HG02852 (cell line): Measurements from ENCODE around the gene DTD1.

Source experiments
- ATAC-seq: cut with Tn5 transposase; IDR thresholded peaks from one replicate; pipeline ENCODE4 v1.9.1; 2021; ENCODE audit warnings: mild to moderate bottlenecking, moderate library complexity; ENCODE audit not compliant: unreplicated experiment

Gene DTD1

DNA sequence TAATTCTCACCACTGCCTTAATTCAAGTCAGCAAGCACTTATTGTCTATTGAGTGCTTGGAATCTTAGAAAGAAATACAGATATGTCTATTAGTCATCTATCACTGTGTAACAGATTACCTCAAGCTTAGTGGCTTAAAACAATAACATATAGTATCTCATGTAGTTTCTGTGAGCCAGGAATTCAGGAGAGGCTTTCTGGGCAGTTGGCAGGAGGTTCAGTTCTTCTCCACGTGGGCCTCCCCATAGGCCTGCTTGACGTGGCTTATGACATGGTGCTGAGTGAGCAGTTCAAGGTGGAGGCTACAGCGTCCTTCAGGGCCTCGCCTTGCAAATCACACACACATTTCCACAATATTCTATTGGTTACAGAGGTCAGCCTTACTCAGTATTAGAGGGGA is 69.7 kb downstream of the DTD1 start:
- no peak for ATAC-seq

DNA sequence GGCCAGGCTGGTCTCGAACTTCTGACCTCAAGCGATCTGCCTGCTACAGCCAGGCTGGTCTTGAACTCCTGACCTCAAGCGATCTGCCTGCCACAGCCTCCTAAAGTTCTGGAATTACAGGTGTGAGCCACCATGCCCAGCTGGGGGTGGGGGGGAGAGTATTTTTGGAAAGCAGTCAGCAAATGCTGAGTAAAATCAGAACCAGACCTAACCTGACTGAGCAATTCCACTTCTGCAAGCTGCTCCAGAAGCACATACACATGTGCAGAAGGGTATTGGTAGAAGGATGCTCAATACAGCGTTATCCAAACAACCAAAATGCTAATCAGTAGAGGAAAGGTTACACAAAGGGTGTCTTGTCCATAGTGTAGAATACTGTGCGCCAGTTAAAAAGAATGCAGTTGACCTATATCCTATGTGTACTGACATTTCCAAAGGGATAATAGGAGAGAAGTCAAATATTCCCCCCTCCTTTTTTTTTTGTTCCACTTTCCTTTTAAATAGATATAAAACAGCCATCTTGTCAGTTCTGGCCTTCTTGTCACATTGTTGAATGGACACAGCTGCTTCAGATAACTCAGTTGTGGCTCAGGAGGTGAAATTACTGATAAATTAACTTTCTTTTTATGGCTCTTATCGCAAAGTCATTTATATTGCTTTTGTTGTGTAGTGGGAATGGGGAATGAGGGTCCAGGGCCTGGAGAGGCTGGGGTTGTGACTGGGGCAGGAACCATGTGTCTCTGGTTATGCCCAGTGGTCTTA is 74.6 kb downstream of the DTD1 start:
- peak; percentile 73 for ATAC-seq

DNA sequence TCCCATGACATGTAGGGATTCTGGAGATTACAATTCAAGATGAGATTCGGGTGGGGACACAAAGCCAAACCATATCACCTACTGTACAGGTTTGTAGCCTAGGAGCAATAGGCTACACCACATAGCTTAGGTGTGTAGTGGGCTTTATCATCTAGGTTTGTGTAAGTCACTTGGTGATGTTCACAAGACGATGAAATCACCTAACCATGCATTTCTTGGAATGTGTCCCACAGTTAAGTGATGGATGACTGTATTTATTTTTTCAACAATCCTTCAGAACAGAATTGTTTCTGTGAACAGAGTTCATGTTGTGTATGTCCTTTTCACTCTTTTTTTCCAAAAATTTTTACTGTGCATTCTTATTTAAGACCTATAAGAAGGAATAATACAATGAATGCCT is 76.1 kb downstream of the DTD1 start:
- no peak for ATAC-seq

DNA sequence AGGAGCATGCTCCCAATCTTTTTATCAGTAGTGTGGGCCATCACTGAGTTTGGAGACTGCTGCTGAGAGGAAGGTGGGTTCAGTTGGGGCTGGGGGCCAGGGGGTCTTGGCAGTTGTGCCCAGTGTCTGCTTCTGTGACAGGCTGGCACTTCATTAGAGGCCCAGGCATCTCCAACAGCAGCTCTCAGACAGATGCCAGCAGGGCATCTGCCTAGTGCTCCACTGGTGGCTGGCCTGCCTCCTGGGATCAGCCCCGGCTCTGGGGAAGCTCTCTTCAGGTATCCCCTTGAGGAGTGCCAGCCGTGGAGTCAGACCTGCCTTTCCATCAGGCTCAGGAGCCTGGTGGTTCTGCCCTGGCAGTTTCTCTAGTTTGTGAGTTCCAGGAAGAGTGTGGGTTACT is 77.3 kb downstream of the DTD1 start:
- no peak for ATAC-seq

DNA sequence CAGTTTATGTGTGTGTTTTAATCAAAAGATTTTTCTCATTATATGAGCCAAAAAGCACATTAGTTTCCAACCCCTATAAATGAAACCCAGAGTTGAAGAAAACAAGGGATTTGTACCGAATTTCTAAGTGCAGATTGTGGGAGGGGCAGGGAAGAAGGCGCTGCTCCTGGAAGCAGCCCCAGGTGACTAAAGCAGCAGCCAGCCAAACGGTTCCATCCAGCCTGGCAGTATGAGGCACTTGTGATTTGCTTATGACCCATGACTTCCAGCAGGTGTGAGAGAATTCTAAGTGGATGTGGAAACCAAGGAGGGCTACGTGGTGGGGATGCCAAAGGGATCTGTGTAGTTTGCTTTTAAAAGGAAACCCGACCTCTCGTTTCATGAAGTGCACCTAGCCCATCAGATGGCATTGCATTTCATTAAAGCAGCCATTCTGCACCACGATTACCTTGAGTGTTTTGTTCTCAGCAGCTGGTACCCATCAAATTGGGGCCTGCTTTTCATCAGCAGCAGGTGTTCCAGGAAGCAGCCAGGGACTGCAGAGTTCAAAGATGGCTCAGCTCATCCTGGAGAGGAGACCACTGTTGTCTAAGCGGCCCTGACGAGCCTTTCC is 79.1 kb downstream of the DTD1 start:
- no peak for ATAC-seq

DNA sequence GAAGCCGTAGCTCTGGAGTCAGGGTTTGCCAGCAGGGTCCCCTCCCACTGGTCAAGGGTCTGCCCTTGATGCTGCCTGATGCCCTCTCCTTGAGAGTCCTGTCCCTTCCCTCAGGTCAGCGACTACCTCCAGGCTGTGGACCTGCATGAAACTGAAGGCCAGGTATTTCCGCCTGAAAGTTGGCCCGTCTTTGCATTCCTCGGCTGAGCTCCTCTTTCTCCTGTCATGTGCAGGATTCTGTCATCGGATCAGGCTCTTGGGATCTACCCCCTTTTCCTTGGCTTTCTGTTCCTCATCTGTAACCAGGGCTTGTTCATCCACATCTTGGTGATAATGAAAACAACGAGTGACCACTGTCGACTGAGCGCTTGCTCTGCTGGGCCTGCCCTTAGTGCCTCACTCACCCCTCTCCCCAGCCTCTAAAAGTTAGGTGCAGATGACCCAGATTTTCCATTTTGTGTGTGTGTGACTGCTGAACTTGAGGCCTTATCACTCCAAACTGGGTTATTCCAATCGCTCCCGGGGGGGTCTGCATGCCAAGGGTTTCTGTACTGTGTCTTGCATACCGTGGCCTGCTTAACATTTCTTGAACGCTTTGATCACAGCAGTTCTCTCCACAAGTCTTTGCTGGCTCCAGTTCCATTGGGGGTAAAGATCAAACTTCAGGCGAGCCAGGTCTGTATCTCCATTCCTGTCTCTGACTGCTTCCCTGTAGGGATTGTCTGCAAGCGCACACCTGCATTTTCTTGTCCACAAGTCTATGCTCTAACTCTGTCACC is 81.6 kb downstream of the DTD1 start:
- ATAC-seq: no peak

DNA sequence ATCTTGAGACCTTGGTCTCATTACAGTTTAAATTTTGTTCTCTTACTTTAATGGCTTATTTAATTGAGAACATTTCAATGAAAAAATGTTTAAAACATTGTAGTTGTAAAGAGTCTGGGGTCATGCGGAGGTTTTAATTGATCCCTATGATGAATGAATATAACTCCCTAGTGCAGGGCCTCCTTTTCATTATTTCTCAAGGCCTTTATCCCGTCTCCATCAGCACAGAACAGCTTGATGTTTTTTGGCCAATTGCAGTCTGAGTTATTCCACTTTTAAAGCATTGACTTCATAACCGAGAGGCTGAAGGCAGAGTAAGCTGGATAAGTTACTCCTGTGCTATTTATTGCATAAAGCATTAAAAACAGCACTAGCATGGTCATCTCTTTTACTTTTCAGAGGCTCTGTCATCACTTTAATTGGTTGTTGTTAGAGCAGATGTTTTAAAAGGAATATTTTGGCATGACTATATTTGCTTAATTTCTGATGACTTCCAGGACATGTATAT is 83.4 kb downstream of the DTD1 start:
- no peak for ATAC-seq

DNA sequence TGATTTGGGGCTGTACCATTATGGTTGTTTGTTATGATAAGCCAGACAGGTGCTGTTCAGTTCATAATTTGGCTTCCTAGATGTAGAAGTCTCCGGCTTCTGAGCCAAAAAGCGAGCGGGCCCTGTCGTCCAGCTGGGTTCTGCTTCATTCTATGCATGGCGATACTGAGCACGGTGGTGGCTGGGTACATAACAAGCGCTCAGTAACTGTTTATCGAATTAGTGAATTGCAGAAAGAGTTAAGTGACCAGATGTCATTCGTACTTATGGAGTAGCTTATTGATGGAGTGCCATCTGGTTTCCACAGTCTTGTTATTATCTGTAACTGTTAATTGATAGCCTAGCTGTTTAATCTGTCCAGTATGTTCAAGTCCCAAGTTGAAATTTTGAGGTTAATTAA is 85.0 kb downstream of the DTD1 start:
- no peak for ATAC-seq

DNA sequence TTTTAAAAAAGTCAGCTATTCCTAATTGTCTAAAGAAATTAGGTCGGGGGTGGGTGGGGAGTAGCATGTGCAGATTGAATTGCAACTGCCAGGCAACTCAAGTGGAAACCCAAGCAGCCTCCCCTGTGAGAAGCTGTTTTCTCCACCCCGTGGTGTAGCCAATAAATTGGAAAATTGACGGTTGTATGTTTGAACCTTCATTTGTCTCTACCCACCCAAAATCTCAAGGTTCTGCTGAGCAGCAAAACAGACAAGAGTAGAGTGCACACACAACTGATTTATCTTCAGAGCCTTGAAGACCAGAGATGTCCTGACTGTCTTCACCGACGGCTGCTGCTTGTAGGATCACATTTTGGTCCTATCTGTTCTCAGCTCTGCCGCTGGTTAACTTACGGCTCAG is 88.5 kb downstream of the DTD1 start:
- no peak for ATAC-seq

DNA sequence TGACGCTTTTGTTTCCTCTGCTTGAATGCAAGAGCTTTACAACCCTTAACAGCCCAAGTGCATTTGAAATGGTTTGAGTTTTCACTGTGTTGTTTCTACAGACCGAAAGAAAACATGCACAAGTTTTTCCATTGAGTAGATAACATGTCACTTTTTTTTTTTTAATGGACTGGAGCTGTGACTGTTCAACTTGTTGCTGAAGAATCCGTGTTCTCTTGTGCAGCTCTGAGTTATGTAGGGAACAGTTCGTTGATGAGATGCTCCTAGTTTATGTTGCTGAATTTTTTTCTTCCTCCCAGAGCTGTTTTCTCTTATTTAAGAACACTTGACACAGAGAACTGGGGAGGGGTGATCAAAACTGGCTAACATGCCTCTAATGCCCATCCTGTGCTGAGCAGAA is 89.3 kb downstream of the DTD1 start:
- no peak for ATAC-seq

DNA sequence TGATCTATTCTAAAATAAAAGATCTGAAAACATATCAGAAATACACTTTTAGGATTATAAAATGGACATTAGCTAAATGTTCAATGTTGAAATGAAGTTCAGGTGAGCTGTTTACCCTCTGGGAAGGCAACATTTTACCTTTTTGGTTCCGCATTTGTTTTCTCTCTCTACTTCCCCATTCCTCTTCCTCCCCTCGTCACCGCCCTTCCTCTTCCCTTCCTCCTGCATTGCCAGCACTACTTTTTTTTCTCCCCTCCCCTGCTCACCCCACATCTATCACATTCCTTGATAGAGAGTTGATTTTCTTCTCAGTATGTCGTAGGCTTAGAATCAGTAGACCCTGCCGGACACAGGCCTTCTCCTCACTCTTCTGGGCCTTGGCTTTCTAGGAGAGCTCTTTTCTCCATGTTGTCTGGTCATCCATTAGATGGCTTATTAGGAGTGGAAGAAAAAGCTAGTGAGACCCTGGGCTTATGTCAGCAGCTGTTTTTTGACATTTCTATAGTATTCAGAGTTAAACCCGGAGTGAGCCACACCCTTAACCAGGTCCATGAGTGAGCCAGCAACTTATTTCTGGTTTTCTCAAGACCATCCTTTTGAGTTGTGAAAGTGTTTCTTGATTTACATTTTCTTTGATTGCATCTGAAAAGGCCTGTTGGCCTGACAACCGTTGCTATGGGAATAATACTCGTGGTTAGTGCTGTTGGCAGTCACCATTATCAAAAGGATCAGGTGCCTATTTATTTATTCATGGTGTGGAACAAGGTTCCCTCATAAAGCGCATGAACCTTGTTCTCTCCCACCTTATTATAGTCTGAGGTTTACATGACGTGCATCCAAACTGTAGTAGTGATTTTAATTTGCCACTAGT is 90.9 kb downstream of the DTD1 start:
- peak; percentile 59 for ATAC-seq

DNA sequence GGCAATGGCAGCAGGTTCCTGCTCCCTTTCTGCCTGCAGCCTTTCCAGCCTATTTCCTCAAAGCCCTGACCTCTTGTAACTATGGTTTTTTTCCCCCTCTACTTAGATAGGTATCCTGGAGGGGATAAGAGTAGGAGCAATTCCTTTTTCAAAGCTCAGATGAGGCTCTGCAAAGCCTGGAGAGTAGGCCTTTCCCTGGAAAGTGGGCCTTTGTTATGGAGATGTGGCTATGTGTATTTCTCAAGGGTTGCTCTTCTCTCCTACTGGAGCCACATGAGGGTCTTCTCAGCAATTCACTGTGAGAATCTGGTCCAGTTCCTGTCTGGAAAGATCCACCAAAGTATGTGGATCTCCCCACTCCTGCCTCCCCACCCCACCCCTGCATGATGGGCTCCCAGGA is 96.0 kb downstream of the DTD1 start:
- ATAC-seq: no peak

DNA sequence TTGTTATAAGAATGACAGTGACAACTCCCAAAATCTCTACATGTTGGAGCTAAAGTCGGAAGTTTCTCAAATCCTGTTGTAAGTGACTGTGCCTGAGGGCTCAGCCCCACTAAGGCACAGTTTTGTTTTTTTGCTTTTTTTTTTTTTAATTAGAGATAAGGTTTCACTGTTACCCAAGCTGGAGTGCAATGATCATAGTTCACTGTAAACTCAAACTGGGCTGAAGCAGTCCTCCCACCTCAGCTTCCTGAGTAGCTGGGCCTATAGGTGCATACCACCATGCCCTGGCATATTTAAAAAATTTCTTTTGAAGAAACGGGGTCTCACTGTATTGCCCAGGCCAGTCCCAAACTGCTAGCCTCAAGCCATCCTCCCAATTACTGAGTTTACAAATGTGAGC is 96.9 kb downstream of the DTD1 start:
- ATAC-seq: no peak

DNA sequence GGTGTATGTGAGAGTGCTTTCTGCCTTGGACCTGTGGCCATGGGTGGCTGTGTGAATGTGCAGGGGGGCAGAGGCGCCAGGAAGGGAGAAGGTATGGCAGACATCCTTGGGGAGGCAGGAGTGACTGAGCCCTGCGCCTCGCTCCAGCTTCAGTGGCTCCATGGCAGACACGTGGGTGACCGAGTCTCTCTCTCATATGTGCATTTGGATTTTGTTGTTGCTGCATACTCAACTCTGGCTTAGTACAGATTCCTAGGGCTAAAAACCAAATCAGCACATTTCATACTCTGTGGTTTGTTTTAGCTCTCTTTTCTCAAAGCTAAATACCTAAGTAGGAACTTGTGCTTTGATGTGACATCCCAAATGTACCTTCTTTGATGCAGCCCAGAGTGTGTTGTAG is 97.6 kb downstream of the DTD1 start:
- no peak for ATAC-seq

DNA sequence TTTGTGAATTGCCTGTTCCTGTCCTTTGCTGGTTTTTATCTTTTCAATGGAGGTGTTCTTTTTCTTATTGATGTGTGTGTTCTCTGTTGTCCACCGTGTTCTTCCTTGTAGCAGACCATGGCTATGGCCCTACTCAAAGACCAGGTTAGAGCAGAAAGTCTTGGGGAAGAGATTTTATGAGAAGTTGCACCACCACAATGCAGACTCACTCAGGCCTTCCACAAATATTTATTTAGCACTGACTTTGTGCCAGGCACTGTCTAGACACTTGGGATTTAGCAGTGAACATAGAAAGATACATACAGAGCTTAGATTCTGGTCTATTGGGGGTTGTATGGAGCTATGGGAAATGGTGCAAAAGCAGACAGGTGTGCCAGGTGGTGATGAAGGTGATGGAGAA is 98.8 kb downstream of the DTD1 start:
- ATAC-seq: no peak

DNA sequence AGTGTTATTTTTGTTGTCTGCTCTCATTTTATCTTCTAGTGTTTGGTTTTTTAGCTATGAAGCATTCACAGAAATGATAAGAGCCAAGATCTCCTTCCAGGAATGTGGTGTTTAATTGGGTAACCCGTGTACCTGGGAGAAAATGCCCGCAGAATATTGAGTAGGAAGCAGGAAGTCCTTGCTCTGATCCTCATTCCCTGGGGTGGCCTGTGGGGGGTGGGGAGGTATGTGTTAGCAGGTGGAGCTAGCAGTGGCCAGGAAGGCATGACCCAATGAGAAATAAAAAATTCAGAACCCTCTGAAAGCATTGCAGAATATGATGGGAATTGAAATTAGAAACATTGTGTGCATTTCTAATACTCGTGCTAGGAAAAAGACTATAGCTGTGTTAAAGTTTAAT is 100.8 kb downstream of the DTD1 start:
- ATAC-seq: no peak

DNA sequence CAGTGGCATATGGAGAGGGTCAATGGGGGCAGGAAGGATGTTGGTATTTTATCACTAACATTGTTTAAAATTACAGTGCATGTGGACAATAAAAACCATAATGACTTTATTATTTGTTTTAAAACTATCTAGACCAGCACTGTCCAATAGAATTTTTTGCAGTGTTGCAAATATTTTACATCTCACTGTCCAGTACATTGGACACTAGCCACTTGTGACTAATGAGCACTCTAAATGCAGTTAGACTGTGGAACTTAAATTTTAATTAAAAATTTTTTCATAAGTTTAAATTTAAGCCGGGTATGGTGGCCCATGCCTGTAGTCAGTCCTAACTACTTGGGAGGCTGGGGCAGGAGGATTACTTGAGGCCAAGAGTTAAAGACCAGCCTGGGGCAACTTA is 101.7 kb downstream of the DTD1 start:
- no peak for ATAC-seq

DNA sequence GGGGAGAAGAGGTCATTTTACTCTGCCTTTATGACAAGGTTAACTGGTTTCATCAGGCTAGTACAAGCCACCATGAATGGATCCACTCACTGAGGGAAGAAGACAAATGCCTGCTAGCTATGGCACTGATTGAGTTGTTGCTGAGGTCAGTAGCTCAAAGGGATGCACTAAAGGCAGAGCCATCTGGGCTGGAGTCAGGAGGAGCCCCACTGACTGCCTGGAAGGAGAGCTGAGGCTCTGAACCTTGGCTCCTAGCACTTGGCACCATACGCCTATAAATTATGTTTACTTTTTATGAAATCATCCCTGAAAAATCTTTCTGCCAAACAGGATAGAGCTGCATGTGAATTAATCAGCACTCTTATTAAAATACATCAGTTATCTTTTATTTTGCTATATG is 104.6 kb downstream of the DTD1 start:
- no peak for ATAC-seq

DNA sequence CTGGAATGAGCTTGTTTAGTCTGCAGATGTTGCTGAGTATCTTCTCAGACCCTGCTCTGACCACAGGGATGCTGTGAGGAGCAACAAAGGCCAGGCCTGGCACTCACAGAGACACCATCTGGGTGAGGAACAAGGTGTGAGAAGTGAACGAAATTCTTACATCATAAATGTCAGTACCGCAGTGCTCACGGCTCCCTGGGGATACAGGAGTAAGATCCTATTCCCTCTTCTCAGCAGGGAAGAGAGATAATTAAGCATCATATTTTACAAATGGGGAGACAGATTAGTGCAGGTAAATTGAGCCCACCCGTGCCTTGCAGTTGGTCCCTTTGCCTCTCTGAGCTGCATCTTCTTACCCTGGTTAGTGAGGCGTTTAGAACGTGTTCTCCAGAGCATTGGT is 106.2 kb downstream of the DTD1 start:
- no peak for ATAC-seq

DNA sequence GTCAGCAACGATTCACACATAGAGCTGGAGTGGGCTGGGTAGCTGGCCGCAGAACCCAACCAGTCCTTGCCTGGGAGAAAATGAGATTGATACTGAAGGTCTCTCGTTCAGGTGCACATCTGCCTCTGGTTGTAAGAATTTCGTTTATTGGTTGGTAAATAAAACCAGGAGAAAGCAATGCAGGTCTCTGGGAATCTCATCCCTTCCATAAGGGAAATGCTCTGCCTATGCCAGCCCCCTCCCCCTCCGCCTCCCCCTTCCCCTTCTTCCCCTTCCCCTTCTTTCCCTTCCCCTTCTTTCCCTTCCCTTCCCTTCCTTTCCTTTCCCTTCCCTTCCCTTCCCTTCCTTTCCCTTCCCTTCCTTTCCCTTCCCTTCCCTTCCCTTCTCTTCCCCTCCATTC is 107.3 kb downstream of the DTD1 start:
- no peak for ATAC-seq
